Inflammatory macrophage (primary cell): ENCODE results near the gene ROBO1.

ENCODE experiments used
- DNase-seq, 2 donors: peaks; one replicate each; pipeline ENCODE4 v3.0.0-alpha.2; 2020 to 2022

ROBO1 gene

DNA sequence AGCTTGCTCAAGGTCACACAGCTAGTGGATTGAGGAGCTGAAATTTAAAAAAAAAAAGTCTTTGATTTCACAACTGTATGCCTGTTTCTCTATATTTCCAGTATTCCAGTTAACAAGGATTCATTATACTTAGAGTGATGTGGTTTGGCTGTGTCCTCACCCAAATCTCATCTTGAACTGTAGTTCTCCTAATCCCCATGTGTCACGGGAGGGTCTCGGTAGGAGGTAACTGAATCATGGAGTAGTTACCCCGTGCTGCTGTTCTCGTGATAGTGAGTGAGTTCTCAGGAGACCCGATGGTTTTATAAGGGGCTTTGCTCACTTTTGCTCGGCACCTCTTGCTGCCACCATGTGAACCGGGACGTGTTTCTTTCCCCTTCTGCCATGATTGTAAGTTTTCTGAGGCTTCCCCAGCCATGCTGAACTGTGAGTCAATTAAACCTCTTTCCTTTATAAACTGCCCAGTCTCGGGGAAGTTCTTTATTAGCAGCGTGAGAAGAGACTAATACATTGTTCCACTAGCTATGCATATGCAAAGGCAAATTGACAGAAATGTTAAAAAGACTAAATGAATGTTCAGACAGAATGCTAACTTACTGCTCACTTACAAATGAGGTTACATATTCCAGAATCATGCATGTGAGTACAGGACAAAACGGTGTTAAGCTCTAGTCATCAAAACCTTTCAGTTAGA, 1101.9 kb downstream of the ROBO1 start:
- no peak for DNase-seq

GRCh38 chr3:78665101-78665500, 1102.7 kb downstream of the ROBO1 start:
- no peak for DNase-seq

GRCh38 chr3:78660957-78661356, 1106.8 kb downstream of the ROBO1 start:
- no peak for DNase-seq

GRCh38 chr3:78659386-78659987, 1108.3 kb downstream of the ROBO1 start:
- peak; percentile 20 to 36 for DNase-seq

DNA sequence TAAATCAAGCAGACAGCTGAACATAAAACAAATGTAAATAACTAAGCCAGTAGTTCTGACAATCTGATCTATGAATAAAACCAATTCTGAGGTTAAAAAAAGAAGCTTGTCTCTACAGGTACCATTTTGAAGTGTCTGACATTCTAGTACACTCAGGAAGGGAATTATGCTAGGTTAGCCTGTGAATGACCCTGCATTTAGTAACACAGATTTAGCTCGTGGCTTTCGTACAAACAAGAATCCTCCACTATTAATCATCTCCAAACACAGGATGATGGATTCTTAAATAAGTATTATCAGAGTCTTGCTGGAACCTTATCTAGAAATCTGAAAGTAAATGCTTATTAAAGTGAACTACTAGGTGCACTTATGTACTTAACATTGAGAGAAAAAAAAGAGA, 1120.1 kb downstream of the ROBO1 start:
- no peak for DNase-seq

- DNase-seq = peak; percentile 53 to 74
Measured at GRCh38 chr3:78645628-78646310, 1122.0 kb downstream of the ROBO1 start.

GRCh38 chr3:78644847-78645246, 1123.0 kb downstream of the ROBO1 start:
- DNase-seq = no peak

DNA sequence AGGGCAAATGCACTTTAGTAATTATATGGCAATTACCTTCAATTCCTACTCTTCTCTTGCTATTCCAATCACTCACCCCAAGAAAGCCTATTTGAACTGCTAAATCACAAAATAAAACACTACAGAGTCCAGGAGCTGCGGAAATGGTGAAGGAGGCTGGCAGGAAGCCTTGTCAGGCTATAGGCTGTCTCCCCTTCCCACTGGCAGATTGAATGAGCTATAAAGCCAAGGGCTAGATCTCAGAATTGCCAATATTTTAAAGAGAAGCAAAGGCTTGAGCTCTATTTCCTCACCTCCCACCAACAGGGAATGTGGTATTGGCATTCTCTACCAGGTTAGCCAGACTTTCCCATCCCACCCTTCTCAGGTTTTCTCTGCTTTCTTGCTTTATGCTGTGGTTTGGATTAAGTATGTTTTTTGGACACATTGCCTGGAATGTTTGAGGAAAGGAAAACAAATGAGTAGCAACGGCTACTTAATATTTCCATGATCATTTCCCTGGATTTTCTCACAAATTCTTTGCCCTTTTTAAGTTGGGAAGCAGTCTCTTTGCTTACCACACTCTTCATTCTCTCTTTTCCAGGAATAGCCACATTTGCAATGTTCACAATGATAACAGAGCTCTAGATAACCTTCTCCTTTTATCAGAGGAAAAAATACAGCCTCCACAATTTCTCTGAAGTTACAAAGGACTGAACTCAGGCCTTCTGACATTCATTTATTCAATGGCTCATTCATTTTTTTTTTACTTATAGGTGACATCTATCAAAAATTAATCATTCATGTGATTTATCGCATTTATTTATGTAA, 1125.4 kb downstream of the ROBO1 start:
- no peak for DNase-seq

DNA sequence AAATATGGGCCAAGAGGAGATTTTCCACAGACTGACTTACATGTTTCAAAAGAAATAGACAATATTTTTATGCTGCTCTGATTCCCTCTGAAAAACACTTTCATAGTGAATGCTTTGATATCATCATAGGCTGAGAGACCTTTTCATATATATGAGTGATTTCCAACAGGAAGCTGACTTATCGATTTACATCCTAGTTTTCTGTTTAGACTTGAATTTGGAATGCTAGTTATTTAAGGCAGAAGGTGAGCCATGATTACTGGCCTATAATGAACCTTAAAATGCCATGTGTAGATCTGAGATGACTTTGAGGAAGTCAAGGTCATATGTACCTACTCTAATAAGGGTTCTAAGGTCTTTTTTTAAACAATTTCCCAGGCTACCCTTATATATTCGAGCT, 1126.1 kb downstream of the ROBO1 start:
- no peak for DNase-seq

- no peak for DNase-seq
Measured at GRCh38 chr3:78634316-78634715, 1133.5 kb downstream of the ROBO1 start.

GRCh38 chr3:78633626-78634025, 1134.2 kb downstream of the ROBO1 start:
- DNase-seq = no peak

- DNase-seq = no peak
Measured at GRCh38 chr3:78632925-78633553, 1134.8 kb downstream of the ROBO1 start.

DNA sequence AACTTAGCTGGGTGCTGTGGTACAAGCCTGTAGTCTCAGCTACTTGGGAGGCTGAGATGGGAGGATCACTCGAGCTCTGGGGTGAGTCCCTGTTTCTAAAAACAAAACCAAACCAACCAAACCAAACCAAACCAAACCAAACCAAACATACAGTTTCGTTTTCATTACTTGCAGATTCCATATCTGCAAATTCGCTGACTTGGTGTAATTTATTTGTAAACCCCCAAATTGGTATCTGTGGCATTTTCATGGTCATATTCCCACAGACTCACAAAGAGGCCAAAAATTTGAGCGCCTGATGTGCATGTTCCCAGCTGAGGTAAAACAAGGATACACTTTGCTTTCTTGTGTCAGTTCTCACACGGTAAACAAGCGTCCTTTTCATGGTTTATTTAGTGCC, 1138.3 kb downstream of the ROBO1 start:
- DNase-seq = no peak

- no peak for DNase-seq
Measured at GRCh38 chr3:78621061-78621716, 1146.6 kb downstream of the ROBO1 start.

DNA sequence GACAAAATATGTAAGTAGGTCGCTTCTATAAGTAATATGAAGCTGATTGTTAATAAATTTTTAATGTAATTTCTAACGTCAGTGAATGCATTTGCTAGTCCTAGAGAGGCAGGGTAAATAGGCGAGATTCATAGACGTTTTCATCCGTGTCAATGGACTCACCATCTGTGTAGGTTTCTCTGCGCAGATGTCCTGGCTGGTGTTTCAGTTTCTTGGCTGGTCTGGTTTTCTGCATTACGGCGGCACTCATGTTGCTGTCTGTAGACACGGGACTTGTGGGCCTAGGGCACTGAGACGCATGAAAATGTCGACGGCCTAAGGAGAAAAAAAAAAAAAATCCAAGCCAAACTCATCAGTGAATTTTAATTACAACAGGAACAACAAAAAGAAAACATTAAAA, 1153.3 kb downstream of the ROBO1 start:
- no peak for DNase-seq

DNA sequence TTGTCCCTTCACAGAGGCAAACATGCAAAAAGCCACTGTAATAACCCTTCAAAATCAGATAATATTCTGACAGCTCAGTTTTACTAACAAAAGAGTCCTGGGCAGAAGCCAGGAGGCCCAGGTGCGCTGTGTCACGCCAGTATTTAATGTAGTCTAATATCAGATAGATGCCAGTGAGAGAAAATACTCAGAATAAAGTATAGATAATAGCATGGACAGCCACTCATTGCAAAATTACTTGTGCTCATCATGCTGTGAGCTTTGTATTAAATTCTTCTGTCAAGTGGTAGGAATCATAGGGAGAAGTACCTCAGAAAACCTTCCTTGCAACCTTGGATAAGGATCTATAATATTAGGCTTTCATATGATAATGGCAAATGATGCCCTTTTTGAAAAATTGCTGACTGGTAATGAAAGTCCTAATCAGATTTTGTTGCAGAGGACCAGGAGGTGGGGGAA, 1154.3 kb downstream of the ROBO1 start:
- DNase-seq = no peak

GRCh38 chr3:78611278-78611677, 1156.5 kb downstream of the ROBO1 start:
- DNase-seq = no peak

DNA sequence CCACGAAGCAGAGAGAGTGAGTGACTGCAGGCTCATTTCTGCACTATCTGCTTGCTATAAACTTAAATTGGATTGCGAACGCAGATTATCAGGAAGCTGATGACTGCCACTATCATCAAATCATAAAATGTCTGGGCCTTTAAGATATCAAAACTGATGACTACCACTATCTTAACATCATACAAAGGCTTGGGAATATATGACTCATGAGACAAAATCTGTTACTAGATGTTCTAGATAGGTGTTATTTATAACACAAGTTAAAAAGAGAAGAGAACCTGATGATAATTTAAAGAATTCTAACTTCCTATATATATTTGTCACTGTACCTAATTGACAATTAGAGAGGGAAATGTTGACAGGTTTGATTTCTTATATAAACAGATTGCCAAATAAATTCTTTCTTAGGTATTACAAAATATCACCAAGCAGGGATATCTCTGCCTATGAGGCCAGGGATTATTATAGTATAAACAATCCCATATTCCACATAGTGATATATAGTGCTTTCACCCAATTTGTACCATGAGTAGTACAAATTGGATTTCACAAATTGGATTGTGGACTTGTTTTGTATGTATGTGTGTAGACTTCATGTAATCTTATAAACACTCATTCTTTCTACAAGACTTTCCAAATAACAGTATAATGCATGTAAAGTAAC, 1157.2 kb downstream of the ROBO1 start:
- no peak for DNase-seq

GRCh38 chr3:78606756-78607155, 1161.0 kb downstream of the ROBO1 start:
- no peak for DNase-seq

GRCh38 chr3:78605178-78605577, 1162.6 kb downstream of the ROBO1 start:
- no peak for DNase-seq

GRCh38 chr3:78604341-78604740, 1163.5 kb downstream of the ROBO1 start:
- DNase-seq = no peak
